NT2/D1 (cell line): ENCODE data around the gene IQSEC1.

Experiments used
- YY1 ChIP-seq: IDR thresholded peaks from 2 replicates; pipeline ENCODE4 v1.6.1; 2011; ENCODE audit not compliant: insufficient read length, insufficient read depth
- ZNF274 ChIP-seq: IDR thresholded peaks from 2 replicates; pipeline ENCODE4 v1.6.1; 2011; ENCODE audit warnings: mild to moderate bottlenecking, low read depth, low read length

DNA sequence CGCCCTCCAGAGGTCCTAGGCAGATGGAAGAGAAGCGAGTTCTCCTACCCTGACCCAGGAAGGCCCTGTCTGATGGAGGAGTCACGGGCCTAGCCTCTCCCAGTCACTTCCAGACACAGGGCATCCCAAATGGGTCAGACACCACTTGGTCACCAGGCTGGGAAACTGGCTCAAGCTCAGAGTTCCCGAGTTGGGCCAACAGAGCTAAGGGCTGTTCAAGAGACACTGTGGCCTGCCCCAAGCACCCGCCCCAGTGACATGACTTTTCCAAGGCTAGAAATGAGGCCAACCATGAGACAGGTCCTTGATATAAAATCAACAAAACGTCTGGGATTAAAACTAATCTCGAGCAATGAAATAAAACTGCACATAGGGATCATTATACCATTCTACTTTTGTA, 113.8 kb downstream of the IQSEC1 start:
- TF ChIP-seq YY1 (no peak), ZNF274 (no peak)
